HG03439 (cell line): ENCODE data around the gene ANKRD39.

Source experiments
- ATAC-seq: cut with Tn5 transposase; IDR thresholded peaks from one replicate; pipeline ENCODE4 v1.9.1; 2021; ENCODE audit warnings: mild to moderate bottlenecking, moderate library complexity; ENCODE audit not compliant: unreplicated experiment

Gene ANKRD39

GRCh38 chr2:96859681-96860064 lies 1.9 kb upstream of the ANKRD39 start:
- no peak for ATAC-seq

DNA sequence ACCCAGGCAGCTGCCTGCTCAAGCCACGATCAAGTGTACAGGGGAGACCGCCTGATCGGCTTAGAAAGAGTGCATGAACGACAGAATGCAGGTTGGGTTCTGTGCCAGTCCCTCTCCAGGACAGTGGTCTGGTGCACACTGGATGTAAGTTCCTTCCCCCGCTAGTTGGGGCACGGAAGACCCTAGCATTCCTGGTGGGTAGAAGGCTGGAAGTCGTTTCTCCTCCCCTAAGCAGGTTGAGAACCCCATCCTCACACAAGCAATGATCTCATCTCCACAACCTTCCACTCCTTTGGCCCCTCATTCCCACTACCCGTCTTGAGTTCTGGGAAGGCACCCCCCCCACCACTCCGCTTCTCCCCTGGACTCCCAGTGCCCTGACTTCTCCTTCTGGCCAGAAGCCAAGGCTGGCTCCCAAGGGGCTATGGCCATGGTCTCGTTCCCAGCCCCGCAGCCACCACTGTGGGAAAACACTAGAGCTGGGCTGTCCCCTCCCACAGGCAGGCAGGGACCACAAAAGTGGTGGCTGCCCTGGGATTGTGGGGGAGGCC lies 1.4 kb upstream of the ANKRD39 start:
- ATAC-seq, result no peak

DNA sequence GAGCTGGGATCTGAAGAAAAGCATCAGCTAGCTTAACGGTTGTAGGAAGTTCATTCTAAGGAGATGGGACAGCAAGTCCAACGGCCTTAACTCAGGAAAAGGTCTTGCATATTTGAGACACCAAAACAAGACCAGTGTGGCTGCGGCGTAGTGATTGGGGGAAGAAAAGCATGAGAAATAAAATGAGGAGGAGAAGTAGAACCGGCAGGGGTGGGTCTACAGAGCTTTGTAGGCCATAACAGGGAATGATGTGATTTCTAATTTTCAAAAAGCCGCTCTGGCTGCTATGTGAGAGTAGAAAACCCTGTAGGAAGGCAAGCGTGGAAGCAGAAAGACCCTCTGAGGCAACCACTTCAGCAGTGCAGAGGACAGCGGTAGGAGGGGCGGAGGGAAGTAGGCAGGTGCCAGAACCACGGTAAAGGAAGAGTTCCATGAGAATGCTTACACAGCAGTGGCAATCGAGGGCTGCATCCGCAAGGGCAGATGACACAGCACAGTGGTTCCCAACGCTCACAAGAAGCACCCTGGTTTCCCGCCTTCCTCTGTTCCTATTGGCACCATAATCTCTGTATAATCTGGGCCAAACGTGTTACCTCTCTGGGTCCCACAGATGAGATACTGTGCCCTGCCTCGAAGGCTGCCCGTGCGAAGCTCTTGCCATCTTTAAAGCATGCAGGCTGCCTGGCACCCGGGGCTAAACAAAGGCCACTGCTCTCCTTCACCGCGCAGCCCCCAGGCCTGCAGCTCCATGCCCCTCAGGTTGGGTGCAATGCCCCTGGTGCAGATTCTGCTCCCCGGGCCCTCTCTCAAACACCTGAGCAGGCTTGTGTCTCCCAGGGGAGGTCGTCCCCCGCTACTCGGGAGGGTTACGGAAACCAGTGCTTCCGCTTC lies 795 bp downstream of the ANKRD39 start:
- peak; percentile 13 for ATAC-seq

- ATAC-seq, result no peak
Measured at GRCh38 chr2:96853321-96853720, 4.5 kb downstream of the ANKRD39 start.

GRCh38 chr2:96852667-96853066 lies 5.1 kb downstream of the ANKRD39 start:
- no peak for ATAC-seq

DNA sequence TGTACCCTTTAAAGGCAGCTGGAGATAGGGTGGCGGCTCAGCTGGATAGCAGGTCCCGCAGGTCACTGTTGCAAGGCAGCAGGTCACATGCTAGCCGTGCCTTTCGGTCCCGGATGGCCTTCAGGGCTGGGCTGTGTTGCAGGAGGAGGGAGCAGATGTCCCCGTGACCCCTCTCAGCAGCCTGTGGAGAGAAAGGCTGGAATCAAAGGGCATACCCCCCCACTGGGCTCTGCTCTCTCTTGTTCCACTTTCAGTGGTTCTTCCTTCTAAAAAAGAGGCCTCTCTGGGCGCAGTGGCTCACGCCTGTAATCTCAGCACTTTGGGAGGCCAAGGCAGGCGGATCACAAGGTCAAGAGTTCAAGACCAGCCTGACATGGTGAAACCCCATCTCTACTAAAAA lies 9.6 kb downstream of the ANKRD39 start:
- ATAC-seq, result no peak

- no peak for ATAC-seq
Measured at GRCh38 chr2:96847586-96847985, 10.2 kb downstream of the ANKRD39 start.

DNA sequence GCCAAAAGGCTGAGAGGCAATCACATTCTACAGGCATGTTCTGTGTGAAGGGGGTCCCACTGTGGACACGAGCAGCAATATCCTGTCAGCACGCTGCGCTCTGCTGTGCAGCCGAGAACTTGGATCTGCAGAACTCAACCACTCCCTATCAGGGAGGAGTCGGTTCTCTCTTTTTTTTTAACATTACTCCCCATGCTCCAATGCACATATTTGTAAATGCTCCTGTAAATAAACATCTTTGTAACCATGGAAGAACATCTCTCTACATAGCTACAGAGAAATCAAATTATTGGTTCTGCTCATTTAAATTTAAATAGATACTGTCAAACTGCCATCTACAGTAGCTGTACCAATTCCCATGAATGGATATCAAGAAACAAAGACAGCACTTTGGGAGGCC lies 11.0 kb downstream of the ANKRD39 start:
- ATAC-seq, result no peak

DNA sequence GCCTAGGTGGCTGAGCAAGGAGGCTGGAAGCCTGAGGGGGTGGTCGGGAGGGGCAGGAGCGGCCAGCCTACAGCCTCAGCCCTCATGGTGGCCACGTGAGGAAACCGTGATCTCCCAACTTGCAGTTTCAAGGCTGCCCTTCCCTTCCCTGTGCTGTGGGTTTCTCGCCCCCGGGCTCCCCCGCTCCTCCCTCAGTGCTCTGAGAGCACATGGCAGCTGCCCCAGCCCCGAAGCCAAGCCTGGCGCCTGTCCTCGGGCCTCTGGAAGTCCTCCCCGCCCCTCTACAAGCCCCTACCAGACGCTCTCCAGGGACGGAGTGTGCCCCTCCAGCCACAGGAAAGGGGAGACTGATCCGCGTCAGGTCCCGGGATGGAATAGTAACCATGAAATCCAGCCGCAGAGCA lies 13.4 kb downstream of the ANKRD39 start:
- no peak for ATAC-seq

DNA sequence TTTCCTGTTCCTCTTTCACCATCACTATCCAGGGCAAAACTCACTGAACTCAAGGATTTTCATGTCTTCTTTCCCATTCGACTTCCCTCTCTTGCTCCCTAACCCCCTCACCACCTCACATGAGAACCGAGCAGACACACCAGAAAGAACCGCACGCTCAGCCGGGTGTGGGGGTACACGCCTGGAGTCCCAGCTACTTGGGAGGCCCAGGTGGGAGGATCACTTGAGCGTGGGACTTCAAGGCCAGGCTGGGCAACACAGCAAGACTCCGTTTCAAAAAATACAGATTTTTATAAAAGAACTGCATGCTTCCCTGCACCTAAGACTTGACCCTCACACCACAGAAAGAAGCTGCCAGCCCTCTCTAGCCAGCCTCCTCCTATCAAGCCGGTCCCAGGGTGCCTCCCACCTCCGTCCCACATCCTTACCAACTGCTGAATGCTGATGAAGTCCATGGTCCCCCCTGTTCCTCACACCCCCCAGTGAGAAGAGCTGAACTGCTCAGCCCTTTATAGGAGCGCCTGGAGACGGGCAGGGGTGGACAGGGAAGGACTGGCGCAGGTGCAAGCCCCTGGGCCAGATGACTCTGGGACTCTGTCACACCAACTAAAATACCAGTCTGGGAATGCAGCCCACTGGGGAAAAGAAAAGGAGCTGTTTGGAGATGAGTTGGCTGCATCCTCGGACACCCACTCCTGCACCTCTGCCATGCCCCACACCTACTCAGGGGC lies 14.1 kb downstream of the ANKRD39 start, which contains the start of gene ANKRD23:
ANKRD23 (minus strand) TSS at position 484 of the 731 bp plus-strand sequence; CDS start at position 455, 29 bp downstream.
- no peak for ATAC-seq

- ATAC-seq, result no peak
Measured at GRCh38 chr2:96842600-96842999, 15.2 kb downstream of the ANKRD39 start.

GRCh38 chr2:96841701-96842495 lies 15.9 kb downstream of the ANKRD39 start:
- ATAC-seq, result no peak

DNA sequence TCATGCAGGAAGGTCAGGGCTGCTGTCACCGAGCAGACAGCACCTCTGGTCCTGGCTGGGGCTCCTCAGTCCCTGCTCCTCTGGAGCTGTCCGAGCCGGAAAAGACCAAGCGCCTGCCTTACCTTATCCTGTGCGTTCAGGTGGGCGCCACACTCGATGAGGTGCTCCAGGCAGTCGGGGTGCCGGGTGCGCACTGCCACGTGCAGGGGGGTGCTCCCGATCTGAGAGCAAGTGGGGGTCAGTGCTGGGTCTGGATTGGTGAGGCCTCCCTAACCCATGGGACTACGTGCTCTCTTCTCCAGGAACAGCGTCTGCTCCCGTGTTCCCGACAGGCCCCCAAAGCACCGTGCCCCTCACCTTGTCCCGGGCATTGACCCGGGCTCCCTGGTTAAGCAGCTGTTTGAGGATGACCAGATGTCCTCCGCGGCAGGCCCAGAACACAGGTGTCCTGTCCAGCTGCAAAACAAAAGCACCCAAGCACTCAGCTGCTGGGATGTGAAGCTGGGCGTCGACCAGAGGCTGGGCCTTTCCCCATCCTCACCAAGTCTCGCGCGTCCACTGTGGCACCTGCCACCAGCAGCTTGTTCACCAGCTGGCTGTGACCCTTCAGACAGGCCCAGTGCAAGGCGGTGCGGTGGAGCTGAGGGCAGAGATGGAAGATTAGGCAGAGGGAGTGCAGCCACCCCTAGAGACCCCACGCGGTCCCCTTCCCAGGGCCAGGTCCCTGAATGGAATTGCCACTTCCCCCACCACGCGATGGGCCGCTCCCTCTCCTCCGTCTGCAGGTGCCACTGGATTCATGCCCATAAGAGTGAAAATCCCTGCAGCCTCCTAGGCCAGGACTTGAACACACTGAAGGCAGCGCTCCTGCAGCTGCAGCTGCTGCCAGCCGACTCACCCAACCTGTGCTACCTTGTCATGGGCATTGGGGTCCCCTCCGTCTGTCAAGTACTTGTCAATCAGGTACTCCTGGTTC lies 17.7 kb downstream of the ANKRD39 start:
- ATAC-seq, result no peak

DNA sequence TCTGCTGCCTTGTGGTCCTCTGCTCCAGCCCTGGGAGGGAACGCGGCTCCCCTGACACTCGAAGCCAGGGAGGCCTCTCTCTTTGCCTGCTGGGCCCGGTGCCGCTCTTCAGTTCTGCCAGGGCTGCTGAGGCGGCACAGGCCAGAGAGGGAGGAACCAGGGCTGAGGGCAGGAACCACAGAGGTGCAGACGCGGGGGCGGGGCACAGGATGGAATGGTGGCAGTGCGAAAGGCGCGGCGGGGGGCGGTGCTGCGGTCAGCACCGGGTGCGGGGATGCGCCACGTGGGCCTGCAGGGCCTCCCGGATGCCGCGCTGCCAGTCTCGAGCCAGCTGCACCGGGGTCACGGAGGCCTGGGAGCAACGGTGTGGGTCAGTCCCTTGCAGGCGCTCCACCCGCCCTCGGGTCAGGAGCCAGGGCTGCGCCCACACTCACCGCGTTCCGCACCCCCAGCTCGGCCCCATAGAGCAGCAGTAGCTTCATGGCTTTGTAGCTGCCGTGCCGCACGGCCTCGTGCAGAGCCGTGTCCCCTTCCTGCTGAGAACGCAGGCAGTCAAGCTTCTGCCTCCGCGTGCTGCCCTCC lies 18.4 kb downstream of the ANKRD39 start:
- no peak for ATAC-seq

- ATAC-seq, result no peak
Measured at GRCh38 chr2:96838345-96839292, 19.2 kb downstream of the ANKRD39 start.

DNA sequence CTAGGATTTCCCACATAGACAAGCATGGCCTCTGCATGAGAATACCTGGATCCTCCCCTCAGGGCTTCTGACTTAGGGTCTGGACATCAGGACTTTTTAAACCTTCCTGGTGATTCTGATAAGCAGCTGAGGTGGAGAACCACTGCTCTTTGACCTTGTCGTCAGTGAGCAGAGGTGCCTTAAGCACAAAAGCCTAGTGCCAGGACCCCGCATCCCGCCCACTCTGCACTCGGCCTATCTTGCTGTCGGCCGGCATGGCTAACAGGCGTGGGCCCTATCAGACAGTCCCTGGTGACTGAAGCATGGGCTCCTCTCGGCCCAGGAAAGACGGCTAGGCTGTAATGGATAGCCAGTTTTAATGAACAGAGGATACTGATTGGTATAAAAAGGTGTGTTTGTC lies 20.2 kb downstream of the ANKRD39 start:
- no peak for ATAC-seq

- ATAC-seq, result no peak
Measured at GRCh38 chr2:96835830-96836229, 22.0 kb downstream of the ANKRD39 start.

DNA sequence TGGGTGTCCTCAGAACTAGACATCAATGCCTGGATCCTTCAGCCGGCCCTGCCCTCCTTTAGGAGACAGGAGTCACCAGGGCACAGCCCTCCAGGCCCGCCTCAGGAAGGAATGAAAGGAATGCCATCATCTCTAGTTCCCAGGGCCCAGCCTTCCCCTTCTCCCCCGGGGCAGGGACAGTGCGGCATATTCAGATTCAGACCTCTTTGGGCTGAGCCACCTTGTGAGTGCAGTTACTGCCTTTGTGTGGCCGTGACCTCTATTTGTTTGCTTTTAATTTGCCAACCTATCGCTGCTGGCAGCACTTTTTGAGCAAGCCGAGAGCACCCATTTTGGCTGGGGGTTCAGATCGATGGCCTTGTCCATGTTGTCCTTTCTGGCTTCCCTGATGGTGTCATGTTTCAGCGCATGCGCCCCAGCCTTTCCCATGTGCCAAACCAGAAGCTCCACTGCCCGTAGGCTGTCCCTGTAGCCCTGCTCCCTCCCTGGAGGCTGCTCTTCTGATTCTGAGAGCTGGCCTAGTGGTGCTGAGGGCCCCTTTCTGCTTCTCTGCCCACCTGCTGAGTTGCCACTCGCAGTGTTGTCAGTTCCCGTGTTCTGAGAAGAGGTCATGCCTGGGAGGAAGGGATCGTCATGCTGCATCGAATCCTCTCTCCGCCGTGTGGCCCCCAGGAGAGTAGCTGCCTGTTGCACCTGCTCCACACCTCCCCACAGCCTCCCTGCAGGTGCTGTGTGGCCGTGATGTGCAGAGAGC lies 24.9 kb downstream of the ANKRD39 start:
- no peak for ATAC-seq
